ENCODE results near the gene TBXAS1.
"Not testable (repeated sequence)": the region's sequence is repeated elsewhere in the genome, so short reads cannot be mapped to it uniquely, and the experiment has no call there.

TBXAS1 gene

DNA sequence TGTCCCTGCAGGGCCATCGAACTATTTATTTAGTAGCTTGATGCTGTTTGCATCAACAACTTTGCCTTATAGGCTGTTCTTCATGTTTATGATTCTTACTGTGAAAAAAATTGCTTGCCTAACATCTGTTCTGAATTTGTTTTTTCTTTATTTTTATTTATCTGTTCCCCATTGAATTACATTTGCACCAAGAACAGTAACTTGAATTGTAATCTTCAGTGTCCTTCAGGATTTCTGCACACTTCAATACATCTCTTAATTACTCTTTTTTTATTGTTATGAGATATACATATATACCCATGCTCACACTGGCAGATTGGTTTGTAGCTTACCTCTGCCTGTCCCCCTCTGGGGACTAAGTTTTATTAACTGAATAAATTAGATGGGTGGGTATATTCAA, 64.4 kb downstream of the TBXAS1 start:
- no peak for DNase-seq (ENCODE audit: low spot score)

DNA sequence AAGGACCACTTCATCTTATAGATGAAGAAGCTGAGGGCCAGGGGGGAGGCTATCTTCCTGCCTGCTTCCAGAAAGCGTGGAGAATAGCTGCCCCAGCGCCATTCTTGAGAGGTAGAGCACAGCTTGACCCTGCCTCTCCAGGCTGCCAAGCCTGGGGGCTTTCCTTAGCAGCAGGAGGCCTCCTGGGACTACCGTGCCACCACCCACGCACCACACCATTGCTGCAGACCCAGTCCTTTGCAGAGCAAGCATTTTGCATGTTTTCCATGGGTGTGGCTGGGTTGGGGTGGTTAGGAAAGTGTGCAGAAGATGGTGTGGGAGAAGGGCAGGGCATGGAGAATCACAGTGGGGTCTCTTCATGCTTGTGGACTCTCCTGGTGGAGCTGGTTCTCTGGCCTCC, 64.9 kb downstream of the TBXAS1 start:
- DNase-seq (ENCODE audit: low spot score), result no peak

DNA sequence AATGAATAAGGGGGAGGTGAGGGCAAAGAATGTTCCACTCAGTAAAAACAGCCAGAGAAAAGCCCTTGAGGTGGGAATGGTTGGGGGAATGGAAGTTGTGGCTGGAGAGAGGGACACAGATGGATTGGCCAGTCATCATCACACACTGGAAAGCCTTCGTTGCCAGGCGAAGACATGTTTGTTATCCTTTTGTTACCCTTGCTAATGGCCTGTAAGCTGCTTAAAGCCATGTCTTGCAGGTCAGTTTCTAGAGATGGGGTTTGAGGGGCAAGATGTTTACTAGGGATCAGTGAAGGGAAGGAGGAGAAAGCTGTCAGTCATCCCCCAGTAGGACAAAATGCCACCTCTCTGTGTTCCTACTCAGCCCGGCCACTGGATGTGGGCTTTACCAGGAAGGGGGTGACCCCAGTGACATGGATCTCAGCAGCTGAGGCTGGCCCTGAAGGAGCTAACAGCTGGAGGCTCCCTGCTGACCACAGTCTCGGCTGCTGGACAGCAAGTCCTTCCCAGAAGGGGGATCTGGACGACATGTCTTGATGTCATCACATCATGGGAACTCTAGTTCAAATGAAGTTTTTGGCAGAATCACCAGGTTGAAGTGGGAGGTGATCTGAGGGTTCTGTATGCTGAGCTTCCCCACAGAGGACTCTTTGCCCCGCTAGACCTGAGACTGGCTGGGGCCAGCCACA, 66.2 kb downstream of the TBXAS1 start:
- DNase-seq (ENCODE audit: low spot score), result no peak

DNA sequence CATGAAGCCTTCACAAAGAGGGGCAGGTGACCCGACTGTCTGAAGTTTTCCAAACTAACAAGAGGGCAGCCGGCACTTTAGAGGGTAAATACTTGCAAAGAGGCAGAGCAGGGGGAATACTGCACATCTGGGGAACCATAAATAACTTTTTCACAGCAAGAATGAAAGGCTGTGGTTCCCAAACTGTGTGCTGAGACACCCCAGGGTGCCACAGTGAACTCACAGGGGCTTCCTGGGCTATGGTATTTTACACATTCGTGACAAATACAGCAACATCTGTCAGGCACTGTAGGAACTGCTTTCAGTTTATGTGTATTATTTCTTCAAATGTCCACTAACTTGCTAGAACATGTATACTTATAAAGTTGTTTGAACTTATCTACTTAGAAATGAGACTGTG, 67.2 kb downstream of the TBXAS1 start:
- DNase-seq (ENCODE audit: low spot score), result no peak

DNA sequence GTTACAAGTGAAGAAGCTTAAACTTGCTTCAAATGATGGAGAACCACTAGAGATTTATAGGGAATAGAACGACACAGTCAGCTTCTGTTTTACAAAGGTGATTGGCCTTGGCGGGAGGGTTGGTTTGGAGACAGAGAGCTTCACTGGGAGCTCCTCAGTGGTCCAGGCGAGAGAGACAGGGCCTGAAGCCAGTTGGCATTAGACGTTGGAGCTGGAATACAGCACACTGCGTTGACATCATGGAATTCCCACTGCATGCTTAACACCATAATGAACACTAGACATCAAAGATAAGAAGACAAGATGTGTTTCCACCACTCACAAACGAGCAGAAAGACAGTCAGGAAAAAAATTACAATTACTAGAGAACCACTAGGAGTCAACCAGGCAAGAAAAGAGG, 67.8 kb downstream of the TBXAS1 start:
- no peak for DNase-seq (ENCODE audit: low spot score)

DNA sequence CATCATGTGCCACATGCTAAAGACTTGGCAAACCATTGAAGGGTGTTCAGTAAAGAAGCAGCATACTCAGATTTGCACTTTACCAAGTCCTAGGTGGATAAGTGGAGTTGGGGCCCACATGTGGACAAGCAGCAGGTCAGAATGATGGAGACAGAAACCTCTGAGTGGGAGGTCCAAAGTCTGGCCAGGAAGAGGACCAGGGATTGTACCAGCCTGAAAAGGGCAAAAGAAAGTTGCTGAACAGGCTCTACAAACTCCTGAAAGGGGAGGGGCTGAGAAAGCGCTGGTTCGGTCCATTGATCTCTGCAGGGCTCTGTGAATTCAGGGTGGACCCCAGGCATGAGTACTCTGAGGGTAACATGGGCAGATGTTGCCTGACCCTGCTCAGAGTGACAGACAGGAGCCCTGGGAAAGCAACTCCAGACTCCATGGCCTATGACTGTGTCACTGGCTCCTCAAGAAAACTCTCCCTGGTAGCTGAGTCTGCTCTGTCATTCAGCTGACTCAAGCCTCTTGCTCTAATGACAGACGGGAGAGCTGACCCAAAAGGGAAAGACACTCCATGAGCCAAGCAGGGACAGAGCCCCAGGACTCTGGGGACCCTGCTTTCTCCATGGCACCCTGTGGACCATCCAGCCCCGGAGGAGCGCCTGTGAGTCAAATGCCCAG, 68.5 kb downstream of the TBXAS1 start:
- DNase-seq (ENCODE audit: low spot score), result no peak

DNA sequence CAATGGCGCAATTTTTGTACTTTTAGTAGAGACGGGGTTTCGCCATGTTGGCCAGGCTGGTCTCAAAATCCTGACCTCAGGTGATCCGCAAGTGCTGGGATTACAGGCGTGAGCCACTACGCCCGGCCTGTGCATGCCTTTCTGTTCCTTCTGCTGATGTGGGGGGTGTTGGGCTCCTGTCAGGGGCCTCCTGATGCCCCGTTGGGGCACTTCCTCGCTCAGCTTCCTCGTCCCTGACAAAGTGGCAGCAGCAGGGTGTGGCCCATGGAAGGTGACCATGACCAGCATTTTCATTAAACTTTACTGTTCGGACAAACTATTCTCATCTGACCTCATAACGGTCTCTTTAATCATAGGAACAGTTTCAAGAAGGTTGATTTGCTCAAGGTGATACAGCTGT, 69.4 kb downstream of the TBXAS1 start:
- DNase-seq (ENCODE audit: low spot score), result no peak

DNA sequence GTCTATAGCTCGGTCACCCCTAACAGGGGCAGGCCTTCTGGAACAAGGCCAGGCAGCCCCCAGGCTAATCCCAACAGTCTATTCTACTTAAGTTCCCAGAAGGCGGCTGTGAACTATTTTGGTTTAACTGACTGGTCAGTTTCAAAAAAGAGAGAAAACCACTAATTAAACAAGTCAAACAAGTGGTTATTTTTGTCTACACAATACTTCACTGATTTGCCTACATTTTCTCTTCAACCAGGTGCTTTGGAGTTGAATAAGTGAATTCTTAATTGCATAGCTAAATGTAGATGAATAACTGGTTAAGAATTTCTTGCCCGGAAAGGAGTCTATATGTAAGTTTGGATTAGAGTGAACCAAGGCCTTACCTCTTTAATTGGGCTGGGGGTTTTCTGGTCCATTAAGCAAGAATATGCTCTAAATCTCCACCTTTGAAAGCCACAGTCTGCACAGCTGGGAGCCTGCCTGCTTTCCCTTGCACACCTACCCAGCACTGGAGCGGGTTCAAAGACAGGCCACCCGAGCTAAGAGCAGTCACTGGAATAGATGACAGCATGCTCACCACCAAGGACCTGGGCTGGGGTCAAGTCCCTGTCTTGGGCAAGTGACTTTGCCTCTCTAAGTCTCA, 70.4 kb downstream of the TBXAS1 start:
- DNase-seq (ENCODE audit: low spot score), result no peak

DNA sequence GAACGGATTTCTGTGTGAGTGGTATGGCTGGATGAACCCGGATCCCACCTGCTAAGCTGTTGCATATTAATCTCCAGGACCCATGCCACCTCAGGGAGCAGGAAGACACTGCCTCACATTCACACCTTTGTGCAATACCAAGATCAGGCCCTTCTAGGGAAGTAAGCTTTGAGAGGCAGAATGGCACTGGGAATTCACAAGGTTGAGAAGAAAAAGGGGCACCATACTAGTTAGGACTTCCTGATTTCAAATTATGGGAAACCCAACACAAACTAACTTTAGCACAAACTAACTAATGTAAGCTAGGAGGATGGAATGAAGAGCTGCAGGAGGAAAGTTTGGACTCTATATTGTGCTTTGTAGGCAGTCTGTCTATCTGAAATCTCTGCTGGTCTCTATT, 71.3 kb downstream of the TBXAS1 start:
- no peak for DNase-seq (ENCODE audit: low spot score)

DNA sequence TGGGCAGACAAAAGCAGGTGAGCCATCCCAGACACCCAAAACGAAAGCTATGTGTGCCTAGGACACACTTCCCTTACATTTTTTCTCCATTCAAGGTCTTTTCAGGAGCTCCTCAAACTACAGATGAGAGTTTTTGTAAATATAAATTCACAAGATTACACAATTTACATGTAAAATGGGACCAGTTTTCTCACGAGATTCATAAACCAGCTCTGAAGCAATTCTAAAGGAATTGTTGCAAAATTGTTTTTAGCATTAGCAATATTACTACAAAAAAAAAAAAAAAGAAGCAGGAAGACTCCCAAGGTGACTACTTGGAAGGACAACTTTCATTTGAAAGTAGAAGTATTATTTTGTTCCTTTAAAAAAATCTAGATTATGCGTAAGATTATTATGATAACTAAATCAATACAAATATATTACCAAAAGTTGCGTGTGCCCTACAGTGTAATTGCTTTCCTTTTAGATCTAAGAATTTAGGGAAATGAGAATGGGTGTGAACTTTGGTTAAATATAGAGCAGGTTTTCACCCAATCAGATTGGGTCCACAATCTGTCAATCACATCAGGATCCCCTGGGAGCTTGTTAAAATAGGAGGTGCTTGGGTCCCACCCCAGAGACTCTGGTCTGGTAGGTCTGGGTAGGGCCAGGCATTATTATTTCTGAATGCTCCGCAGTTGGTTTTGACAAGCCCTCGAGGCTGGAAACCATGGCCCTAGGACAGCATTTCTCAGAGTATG, 72.2 kb downstream of the TBXAS1 start:
- DNase-seq (ENCODE audit: low spot score), result peak; percentile 23

DNA sequence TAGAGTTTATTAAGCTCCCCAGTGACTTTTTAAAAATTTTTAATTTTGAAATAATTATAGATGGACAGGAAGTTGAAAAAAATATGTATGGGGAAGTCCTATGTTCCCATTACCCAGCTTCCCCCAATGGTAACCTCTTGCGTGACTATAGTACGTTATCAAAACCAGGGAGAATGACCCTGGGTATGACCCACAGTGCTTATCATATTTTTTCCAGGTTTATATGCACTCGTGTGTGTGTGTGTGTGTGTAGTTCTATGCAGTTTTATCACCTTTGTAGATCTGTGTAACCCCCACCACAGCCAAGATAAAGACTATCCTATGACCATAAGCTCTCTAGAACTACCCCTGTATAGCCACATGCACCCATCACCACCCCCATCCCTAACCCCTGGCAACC, 72.8 kb downstream of the TBXAS1 start:
- no peak for DNase-seq (ENCODE audit: low spot score)

DNA sequence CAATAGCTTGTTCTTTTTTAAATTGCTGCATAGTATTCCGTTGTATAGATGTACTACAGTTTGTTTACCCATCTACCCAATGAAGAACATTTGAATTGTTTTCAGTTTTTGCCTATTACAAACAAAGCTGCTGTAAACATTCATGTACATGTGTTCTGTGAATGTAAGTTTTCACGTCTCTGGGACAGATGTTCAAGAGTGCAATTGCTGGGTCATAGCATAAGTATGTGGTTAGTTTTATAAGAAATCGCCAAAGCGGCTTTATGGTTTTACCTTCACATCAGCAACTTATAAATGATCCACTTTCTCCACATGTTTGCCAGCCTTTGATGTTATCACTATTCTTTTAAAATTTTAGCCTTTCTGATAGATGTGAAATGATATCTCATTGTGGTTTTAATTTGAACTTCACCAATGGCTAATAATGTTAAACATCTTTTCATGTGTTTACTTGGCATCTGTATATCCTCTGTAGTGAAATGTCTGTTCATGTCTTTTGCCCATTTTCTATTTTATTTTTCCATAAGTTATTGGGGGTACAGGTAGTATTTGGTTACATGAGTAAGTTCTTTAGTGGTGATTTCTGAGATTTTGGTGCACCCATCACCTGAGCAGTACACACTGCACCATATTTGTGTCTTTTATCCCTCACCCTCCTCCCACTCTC, 73.5 kb downstream of the TBXAS1 start:
- DNase-seq (ENCODE audit: low spot score), result no peak

DNA sequence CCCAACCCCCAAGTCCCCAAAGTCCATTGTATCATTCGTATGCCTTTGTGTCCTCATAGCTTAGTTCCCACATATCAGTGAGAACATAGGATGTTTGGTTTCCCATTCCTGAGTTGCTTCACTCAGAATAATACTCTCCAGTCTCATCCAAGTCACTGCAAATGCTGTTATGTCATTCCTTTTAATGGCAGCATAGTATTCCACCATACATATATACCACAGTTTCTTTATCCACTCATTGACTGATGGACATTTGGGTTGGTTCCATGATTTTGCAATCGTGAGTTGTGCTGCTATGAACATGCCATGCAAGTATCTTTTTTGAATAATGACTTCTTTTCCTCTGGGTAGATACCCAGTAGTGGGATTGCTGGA, 74.0 kb downstream of the TBXAS1 start:
- not testable (repeated sequence) for DNase-seq (ENCODE audit: low spot score)

DNA sequence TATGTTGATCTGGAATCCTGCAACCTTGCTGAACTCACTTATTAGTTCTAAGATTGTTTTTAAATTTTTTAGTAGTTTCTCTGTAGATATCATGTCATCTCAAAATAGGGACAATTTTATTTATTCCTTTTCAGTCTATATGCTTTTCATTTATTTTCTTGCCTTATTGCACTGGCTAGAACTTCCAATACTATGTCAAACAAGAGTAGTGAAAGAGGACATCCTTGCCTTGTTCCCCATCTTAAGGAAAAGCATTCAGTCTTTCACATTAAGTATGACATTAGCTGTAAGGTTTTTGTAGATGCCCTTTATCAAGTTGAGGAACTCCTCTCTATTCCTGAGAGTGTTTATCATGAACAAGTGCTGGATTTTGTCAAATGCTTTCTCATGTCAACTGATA, 77.8 kb downstream of the TBXAS1 start:
- no peak for DNase-seq (ENCODE audit: low spot score)

DNA sequence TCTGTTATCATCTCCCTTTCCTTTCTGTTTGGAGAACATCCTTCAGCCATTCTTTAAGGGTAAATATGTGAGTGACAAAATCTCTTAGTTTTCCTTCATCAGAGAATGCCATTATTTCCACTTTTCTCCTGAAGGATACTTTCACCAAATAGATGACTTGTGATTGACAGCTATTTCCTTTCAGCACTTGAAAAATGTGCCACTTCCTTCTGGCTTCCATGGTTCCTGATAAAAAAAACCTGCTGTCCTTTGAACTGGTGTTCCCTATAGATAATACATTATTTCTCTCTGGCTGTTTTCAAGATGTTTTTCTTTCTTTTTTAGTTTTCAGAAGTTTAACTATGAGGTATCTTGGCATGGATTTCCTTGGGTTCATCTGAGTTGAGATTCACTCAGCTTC, 79.7 kb downstream of the TBXAS1 start:
- DNase-seq (ENCODE audit: low spot score), result no peak

DNA sequence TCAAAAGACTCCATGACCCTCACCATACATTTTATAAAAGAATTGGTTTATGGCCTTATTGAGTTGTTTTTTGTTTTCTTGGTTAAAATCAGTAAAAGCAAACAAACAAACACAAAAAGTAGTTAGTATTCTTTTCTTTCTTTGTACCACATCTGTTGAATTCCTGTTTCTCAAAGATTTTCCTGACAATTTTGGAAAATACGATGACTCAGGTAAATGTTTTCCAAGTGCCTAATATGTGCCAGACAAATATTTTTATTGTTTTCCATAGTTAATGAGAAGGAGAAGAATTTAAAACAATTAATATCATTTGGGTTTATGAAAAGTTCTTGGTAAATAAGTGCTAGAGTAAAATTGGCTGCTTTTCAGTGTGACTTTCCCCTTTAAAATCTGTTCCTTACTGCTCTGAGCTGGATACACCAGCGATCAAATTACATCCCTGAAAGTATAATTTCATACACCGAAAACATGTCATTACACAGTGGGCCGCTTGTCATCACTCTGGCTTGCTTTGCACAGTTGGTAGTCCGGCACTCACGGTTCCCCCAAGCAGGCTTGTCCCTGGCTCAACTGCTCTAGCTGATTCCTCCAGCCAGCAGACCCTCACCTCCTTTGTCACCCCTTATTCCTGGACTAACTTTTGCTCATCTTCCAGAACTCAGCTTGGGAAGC, 80.5 kb downstream of the TBXAS1 start:
- DNase-seq (ENCODE audit: low spot score), result no peak

DNA sequence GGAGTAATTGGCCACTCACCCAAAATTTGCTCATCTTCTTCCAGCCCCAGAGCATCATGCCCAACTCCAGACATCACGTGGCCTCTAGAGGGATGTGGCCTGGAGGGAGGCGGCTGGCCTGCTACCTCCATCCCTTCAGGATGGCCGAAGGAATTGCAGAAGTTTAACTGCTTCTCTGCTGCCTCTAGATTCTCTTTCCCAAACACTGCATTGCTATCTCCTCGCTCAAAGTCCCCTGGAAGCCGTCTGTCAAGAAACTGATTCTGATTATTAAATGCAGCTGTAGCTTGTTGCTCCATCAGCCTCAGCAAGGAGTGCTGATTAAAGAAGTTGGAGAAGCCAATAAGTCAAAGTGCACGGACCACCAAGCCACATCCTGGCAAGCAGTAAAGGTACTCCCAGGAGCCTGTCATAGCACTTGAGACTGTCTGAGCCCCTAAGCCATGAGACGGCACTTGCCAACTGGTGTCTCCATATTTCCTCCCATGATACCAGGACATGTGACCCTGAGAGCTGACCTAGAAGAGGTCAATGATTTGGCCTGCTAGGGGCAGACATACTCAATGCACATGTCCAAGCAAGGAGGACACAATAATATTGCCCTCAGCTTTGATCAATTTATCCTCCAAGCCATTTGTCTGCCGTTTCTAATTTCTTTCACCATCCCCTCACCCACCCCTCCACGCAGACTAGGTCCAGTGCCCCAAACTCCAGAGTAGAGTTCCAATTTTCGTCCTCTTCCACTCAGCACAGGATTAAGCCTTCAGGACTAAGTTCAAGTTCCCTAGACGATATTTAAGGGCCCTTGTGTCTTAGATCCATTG, 84.2 kb downstream of the TBXAS1 start:
- DNase-seq (ENCODE audit: low spot score), result no peak

DNA sequence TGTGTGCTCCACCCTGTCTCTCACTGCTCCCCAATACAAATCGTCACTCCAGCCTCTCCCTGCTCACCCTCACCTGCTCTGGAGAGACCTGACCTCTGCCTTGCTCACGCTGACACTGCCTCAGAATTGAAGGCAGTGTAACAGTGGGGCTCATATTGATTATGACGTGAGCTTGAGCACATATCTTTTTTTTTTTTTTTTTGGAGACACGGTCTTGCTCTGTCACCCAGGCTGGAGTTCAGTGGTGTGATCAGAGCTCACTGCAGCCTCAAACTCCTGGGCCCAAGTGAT, 84.7 kb downstream of the TBXAS1 start:
- no peak for DNase-seq (ENCODE audit: low spot score)

DNA sequence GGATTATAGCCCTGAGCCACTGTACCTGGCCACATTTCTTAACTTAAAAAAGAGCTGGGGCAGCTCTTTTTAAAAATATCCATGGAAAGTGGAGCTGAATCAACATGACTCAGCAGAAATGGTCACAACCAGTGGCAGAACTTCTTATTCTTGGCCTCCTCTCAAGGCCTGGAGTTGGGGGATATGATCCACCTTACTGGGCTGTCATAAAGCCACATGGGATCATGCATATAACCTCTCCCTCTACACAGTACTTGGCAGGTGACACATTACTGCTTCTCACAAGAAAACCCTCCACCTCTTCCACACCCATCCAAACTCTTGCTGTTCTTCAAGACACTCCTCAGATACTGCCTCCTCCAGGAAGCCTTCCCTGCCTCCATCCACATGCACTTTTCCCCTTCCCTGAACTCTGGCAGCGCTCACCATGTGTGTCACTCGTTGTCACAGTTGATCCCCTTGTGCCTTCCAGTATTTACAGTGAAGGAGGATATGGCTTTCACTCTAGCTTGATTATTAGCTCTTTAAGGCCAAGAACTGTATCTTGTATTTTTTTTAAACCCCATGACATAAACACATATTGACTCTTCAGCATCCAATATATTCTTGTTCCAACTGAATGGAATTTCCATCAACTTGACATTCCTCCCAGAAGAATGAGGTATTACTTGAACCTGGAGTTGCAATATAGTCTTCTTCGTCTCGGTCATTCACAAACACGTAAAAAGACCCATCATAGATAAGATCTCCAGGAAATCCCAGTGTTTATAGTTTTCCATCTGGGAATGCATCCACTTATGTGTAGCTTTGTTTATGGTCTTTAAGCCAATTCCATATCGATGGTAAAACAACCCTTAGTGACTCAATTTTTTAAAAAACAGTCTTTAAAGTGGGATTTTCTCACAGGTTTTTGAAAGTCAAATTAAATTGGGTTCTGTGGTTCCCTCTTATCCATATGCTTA, 85.5 kb downstream of the TBXAS1 start:
- DNase-seq (ENCODE audit: low spot score), result no peak

DNA sequence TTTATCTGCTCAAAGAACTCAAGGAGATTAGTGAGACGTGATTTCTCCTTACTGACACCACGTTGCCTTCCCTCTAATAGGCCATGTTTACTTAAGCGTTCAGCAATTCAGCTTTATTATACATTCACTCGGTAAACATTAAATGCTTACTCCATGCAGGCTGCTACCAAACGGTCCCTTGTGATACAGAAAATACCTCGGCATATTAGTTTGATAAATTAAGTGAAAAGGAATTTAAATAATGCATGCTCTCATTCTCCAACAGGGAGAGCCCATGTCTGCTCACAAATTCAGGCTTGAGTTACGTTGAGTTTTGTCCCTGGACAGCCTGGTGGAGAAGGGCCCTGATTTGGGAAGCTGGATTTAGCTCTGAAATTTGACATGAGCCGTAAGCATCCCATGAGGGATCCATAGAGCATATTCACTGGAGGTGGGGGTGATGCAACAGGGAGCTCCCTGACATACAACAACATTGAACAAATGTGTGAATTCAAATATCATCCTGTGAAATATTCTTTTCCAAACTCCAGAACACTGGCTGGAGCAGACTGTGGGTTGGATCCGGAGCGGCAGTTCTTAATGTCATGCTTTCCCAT, 86.3 kb downstream of the TBXAS1 start:
- DNase-seq (ENCODE audit: low spot score), result no peak

Data from NAMALWA (cell line).